Brain pericyte (primary cell): ENCODE measurements around the gene DICER1.
"Not testable (repeated sequence)": the region's sequence is repeated elsewhere in the genome, so short reads cannot be mapped to it uniquely, and the experiment has no call there.

ENCODE experiments used
- DNase-seq: peaks from one replicate; pipeline ENCODE4 v3.0.0-alpha.2; 2012; ENCODE audit warnings: low read depth, low spot score

Gene DICER1

GRCh38 chr14:95149441-95149840 is 7.9 kb downstream of the DICER1 start:
- DNase-seq = no peak

DNA sequence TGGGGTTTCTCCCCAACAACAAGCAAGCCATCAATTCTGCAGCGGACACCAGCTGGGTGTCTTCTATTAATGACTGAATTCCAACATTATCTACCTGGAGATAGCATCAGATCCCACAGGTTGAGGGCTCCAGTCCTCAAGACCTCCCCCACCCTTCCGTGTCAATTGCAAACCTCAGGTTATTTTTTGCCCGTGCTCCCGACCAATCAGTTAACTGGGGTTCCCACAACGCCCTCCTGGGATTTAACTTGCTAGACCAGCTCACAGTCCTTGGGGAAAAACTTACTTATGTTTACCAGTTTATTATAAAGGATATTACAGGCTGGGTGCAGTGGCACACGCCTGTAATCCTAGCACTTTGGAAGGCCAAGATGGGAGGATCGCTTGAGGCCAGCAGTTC is 9.7 kb downstream of the DICER1 start:
- DNase-seq = no peak

GRCh38 chr14:95146079-95146771 is 11.1 kb downstream of the DICER1 start:
- no peak for DNase-seq

DNA sequence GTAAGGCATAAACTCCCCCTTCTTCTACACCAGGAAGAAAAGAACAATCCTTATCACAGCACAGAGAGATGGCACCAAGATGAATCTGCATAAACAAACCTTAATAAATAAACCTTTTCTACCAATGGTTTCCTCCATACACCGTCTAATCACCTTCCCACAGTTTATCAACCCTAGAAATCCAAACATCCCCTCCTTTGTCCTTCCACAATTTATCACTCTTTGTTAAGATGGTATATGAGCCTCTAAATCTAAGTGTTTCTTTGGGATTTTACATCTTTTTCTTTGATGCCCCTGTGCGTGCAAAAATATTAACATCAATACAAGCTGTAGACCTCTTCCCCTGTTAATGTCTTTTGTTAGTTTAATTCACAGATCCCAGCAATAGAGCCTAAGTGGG is 12.5 kb downstream of the DICER1 start:
- no peak for DNase-seq

DNA sequence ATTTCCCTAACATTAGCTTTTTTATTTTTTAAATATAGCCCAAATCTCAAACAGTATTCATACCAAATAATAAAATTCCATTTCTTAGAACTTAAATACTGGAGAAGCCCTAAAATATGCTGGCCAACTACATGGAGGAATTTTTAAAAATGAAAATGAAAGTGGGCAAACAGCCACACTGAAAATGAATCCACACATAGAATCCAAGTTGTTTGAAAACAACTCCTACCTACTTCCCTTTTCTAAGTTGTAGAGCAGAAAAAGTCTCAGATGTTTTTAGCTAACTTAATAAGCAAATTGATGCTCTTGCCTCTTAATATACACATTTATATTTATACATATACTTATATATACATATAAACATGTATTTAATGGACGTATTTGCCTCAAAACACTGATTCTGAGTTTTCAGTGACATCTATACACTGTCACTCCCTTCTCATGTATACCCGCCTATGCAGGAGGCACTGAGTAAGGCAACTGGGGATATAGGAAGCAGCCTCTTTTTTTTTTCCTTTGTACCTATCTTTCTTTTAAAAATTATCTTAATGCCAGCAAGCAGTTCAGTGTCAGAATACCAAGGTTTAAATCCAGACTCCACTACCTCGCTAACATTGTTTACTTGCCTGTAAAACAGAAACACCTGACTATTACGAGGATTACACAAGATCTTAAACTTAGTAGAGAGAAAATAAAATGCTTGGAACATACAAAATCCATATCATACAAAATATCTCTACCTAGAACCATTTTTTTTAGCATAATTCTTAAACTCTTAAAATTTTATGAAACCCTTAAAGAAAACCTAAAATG is 13.3 kb downstream of the DICER1 start:
- no peak for DNase-seq

DNA sequence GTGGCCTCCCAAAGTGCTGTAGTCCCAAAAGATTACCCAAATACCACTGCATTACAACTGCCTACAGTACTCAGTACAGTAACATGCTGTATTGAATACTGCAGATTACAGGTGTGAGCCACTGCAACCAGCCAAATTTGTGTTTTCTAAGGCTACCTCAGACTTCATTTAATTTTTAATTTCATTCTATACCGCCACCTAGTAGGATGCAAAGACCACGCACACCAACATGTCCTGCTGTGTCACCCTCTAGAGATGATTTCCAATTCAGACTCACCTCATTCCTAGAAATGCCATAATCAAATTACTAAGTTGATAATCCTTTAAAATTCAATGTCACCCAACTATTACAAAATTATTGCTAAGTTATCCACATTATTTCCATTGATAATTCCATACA is 15.1 kb downstream of the DICER1 start:
- DNase-seq = no peak

DNA sequence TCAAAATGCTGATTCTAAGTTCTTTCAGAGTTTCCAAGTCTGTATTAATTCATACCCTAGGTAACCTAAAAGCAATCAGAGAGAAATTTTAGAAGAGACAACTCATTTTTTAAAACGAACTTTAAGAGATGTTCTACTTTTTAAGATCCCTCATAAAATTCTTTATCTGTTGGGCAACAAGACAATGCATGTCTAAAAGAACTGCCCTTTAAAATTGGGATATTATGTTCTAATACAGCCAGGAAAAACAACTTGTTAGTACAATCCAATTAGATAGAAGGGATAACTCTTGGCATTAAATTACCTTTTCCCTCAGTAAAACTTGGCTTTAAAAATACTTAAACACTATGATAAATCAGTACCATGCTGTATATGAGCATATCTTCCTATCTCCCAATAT is 15.6 kb downstream of the DICER1 start:
- DNase-seq = no peak

- no peak for DNase-seq
Measured at GRCh38 chr14:95140060-95140858, 17.1 kb downstream of the DICER1 start.

GRCh38 chr14:95138876-95139275 is 18.5 kb downstream of the DICER1 start:
- no peak for DNase-seq

DNA sequence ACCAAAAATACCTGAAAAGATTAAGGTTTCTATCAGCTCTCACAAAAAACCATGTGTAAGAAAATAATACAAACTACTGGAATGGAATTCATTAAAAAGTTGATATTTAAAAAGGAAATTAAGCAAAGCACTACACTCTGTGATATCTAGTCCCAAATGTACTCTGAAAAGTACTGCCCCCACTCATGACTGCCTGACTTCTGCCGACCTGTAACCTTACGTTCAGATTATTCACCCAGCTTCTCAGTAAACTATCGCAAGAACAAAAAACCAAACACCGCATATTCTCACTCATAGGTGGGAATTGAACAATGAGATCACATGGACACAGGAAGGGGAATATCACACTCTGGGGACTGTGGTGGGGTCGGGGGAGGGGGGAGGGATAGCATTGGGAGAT is 18.9 kb downstream of the DICER1 start:
- DNase-seq = not testable (repeated sequence)

DNA sequence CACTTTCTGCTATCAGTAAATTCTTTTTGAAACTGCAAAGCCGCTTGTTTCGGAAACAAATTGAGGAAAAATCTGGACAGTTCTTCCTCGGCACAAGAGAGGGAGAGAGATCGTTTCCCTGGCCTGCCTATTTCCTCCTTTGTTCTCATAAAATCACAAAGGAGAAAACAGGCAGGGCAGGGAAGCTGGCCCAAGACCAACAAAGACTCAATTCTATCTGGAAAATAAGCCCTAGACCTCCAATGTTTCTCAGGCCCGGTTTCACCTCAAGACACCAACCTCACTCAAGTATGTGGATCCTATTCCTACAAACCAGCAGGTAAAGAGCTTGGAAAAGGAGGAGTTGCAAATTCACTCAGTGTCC is 19.5 kb downstream of the DICER1 start:
- DNase-seq = no peak

DNA sequence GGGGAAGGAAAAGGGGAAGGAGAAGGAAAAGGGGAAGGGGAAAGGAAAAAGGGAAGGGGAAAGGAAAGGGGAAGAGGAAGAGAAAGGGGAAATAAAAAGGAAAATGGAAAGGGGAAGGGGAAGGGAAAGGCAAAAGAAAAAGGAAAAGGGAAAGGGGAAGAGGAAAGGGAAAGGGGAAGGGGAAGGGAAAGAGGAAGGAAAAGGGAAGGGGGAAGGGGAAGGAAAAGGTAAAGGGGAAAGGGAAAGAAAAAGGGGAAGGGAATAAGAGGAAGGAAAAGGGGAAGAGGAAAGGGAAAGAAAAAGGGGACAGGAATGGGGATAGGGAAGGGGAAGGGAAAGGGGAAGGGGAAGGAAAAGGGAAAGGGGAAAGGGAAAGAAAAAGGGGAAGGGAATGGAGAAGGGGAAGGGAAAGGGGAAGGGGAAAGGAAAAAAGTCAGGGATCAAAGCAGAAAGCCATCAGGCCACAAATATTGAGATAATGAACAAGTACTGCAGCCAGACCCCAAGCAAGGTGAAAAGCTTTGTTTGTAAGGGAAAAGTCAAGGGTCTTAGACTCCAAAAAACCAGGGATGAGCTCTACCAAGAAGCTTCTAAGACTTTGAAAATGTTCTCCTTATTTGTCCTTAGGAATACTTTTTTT is 20.0 kb downstream of the DICER1 start:
- no peak for DNase-seq

DNA sequence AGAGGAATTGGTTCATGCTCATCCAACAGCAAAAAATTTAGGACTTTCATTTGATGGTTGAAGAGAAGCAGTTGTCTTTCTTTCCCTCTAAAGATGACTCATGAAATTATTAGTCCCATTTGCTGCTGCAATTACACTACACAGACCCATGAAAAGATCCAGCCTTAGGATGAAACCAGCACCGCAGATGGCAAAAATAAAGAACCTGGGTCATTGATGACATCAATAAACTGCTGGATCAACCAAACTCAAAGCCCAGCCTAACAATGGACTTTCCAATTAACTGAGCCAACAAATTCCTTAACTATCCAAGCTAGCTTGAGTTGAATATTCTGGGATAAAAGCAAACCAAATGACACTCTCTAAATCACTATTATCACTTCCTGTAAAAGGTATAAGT is 20.7 kb downstream of the DICER1 start:
- DNase-seq = no peak

DNA sequence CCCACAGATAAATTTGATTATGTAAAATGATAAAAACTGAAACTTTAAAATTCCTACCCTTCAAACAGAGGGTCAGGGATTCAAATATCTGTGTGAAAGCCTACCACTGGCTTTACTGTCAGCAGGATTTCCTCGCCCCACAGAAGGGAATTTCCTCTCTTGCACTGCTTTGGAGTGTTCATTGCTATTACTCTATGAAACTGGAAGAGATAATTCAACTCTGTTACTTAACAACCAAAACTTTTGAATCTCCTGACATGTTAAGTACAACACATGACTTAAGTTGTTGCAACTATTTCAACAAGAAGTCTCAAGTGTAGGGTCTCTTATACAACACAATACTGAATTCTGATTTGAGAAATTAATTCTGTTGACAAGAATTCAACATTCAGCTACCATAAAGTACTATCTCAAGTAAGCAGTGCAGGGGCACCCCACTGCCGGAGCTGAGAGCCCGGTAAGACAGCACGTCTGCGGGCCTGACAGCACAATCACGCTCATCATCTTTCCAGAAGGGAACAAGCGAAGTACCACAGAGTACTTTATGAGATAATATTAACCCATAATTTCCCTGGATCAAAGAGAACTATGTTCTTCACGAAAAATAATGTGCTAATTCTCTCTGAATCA is 22.9 kb downstream of the DICER1 start:
- no peak for DNase-seq

- no peak for DNase-seq
Measured at GRCh38 chr14:95133282-95133681, 24.0 kb downstream of the DICER1 start.

GRCh38 chr14:95132760-95133159 is 24.6 kb downstream of the DICER1 start:
- no peak for DNase-seq

DNA sequence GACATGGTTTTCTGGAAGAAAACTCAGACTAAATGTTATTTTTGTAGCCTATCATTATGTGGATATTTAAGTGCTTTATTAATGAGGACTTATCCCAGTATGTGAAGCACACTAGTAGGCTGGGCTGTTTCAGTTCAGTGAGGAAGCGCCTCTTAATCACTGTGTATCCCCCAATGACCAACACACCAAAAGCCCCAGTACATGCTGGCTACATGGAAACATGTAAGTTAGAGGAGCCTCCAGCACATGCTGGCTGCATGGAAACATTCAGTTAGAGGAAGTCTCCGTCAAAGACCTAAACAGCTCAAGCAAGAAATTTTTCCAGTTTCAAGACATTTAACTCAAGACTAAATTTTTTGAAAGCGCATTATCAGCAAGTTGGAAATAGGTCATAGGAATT is 26.8 kb downstream of the DICER1 start:
- no peak for DNase-seq

DNA sequence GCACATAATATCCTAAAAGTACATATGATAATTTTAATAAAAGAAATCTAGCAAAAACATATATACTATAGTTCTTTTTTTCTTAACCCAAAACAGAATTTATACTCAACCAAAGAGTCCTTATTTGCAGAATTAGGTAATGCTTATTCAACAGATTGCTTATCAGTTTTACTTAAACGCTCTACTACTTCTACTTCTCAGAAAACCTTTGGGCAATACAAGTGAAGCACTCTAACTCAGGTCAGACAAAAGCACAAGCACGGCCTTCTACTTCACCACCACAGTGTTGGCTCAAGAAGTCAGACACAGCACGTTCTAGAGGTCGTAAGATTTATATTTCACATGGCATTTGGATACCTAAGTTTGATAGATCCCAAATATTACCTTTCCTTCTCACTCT is 29.2 kb downstream of the DICER1 start:
- no peak for DNase-seq

DNA sequence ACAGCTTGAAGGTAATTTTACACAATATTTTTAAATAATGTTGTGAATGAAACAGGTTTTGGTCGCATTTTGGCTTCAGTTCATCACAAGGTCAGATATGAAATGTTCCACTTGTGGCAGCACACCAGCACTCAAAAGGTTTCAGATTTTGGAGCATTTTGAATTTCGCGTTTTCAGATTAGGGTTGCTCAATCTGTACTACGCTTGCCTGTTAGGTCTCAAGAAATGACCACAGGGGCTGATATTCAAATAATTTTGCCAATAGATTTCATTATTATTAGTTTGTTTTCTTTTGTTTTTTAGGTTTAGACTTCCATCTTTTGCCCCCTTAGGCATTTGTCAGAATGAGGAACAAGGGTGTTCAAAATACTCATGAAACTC is 29.8 kb downstream of the DICER1 start:
- DNase-seq = no peak

DNA sequence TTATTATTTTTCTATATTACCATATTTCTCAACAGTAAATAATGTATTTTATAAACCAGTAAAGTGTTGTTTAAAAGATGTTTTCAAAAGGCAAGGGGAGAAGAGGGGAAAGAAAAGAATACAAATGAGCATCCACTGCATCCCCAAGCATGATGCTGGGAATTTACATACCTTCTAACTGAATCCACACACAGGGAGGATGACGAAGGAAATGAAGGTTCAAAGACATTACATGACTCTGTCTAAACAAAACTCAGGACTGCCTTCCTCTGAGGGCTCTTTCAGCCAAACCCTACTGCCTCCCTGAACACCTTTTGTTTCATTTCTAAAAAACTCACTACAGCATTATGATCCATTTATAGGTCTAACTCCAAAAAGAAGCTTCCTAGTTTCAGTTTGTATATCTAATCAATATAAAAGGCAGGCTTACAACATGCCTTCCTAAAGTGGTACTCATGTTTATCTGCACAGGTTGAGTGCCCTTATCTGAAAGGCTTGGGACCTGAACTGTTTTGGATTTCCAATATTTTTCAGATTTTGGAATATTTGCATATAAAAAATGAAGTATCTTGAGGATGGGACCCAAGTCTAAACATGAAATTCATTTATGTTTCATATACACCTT is 30.3 kb downstream of the DICER1 start:
- no peak for DNase-seq

GRCh38 chr14:95125915-95126314 is 31.4 kb downstream of the DICER1 start:
- DNase-seq = no peak
